ENCODE measurements around the gene ZNF519.

DNA sequence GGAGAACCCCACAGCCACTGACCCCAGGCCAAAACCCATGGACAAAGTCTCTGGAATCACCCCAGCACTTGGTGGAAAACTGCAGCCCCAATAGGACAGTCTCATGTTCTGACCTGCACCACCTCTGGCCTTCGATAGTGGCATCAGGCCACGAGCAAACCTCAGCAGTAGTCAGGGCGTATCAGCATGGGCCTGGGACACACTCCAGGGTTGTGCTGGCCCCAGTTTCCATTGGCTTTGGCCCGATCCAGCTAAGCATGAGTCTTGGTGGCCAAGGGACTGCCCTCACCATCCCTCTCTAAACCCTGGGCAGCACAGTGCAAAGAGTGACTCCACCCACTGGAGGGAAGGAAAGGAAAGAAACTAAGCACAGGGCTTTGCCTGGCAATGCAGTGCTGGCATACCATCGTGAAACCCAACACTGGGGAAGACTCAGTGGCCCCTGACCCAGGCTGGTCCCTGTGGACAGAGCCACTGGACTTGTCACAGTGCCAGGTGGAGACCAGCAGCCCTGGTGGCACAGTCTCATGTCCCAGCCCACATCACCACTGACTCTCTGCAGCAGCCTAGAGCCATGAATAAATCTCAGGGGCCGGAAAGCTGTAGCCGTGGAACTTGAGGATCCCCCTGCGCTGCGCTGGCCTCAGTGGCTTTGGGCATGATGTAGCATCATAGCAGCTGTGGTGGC lies 46.3 kb downstream of the ZNF519 start:
- TF ChIP-seq, protein P1, sequence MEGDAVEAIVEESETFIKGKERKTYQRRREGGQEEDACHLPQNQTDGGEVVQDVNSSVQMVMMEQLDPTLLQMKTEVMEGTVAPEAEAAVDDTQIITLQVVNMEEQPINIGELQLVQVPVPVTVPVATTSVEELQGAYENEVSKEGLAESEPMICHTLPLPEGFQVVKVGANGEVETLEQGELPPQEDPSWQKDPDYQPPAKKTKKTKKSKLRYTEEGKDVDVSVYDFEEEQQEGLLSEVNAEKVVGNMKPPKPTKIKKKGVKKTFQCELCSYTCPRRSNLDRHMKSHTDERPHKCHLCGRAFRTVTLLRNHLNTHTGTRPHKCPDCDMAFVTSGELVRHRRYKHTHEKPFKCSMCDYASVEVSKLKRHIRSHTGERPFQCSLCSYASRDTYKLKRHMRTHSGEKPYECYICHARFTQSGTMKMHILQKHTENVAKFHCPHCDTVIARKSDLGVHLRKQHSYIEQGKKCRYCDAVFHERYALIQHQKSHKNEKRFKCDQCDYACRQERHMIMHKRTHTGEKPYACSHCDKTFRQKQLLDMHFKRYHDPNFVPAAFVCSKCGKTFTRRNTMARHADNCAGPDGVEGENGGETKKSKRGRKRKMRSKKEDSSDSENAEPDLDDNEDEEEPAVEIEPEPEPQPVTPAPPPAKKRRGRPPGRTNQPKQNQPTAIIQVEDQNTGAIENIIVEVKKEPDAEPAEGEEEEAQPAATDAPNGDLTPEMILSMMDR (IDR thresholded peaks at IDR 0.05): no peak
- TF ChIP-seq POLR2A (IDR thresholded peaks at IDR 0.05) (no peak), POLR2AphosphoS5 (IDR thresholded peaks at IDR 0.05) (no peak), EP300 (IDR thresholded peaks at IDR 0.05) (no peak)
